HFFc6 (cell line): ENCODE data around the gene LRRC10B. TPM values are rescaled to one million over a fixed set of nuclear protein-coding genes. Genes with fewer than 3 reads are reported as not detected.

Source experiments
- DNase-seq: peaks from one replicate; pipeline ENCODE4 v3.0.0-alpha.2; 2018
- H3K27ac Mint-ChIP-seq: 2 replicates; pipeline ENCODE4 v1.8.0; 2020; ENCODE audit warnings: mild to moderate bottlenecking, mixed read lengths
- H3K27me3 Mint-ChIP-seq: 2 replicates; pipeline ENCODE4 v1.8.0; 2021; ENCODE audit warnings: mild to moderate bottlenecking, moderate library complexity, mixed read lengths; ENCODE audit not compliant: insufficient read depth
- H3K36me3 Mint-ChIP-seq: 2 replicates; pipeline ENCODE4 v1.8.0; 2021; ENCODE audit warnings: low read depth, mixed read lengths
- H3K4me1 Mint-ChIP-seq: 2 replicates; pipeline ENCODE4 v1.8.0; 2020; ENCODE audit warnings: low read depth, mixed read lengths
- H3K4me3 Mint-ChIP-seq: 2 replicates; pipeline ENCODE4 v1.8.0; 2020; ENCODE audit warnings: mild to moderate bottlenecking, moderate library complexity, mixed read lengths
- H3K9me3 Mint-ChIP-seq: 2 replicates; pipeline ENCODE4 v1.8.0; 2020; ENCODE audit warnings: mild to moderate bottlenecking, mixed read lengths
- total RNA-seq, 6 experiments: library from RNA; stranded (reverse); fragmentation: NEBNext Ultra II Directional; extraction: Animal tissue kit (Norgen Biotek cat#: 25700); gene quantifications; 2 replicates in 1 of 6; 3 replicates in 5 of 6; pipeline ENCODE4 v1.2.3, GENCODE V29; 2021
- TF ChIP-seq, protein P1 (sequence below): fragments of 200-600 bp; sonication (generic); IDR thresholded peaks from 2 replicates; pipeline ENCODE4 v1.5.0; 2021; ENCODE audit warnings: antibody characterized with exemption, mild to moderate bottlenecking

Gene LRRC10B
- total RNA-seq, 6 experiments from 2014 or later, result not detected

DNA sequence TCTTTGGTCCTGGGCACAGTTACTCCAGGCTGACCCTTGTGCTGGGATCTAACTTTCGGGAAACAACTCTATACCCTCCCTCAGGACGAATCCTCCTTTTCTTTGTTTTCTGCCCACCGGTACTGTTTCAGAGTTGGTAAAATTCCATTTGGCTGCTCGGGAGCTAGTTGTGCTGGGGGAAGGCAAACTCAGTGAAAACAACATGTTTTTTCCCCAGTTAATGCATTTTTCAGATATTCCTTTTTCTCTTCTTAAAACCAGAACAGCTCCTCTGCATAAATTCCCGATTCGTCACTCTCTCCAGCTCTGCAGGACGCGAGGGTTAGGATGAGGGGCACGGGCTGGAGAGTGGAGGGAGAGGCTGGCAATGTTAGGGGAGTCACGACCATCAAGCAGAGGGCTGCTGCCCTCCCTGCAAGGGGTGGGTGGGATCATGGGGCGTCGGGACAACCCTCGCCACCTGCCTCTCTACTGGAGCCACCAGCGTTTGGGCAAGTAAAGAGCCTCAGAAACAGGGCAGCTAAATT is 31.3 kb downstream of the LRRC10B start:
- H3K27ac Mint-ChIP-seq, result no peak overlapping the region
- no peak overlapping the region; the same call in 1 of the 2 replicates for H3K4me3 Mint-ChIP-seq
- peaks cover 22% of the 10 kb centered on the region for H3K27me3 Mint-ChIP-seq
- peaks cover 43% of the 10 kb centered on the region for H3K4me1 Mint-ChIP-seq
- H3K36me3 Mint-ChIP-seq, result peaks cover 4% of the 10 kb centered on the region; the same call in 1 of the 2 replicates
- no peaks in the 10 kb centered on the region for H3K9me3 Mint-ChIP-seq
- DNase-seq, result no peak
- TF ChIP-seq, protein P1, sequence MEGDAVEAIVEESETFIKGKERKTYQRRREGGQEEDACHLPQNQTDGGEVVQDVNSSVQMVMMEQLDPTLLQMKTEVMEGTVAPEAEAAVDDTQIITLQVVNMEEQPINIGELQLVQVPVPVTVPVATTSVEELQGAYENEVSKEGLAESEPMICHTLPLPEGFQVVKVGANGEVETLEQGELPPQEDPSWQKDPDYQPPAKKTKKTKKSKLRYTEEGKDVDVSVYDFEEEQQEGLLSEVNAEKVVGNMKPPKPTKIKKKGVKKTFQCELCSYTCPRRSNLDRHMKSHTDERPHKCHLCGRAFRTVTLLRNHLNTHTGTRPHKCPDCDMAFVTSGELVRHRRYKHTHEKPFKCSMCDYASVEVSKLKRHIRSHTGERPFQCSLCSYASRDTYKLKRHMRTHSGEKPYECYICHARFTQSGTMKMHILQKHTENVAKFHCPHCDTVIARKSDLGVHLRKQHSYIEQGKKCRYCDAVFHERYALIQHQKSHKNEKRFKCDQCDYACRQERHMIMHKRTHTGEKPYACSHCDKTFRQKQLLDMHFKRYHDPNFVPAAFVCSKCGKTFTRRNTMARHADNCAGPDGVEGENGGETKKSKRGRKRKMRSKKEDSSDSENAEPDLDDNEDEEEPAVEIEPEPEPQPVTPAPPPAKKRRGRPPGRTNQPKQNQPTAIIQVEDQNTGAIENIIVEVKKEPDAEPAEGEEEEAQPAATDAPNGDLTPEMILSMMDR, result no peak

DNA sequence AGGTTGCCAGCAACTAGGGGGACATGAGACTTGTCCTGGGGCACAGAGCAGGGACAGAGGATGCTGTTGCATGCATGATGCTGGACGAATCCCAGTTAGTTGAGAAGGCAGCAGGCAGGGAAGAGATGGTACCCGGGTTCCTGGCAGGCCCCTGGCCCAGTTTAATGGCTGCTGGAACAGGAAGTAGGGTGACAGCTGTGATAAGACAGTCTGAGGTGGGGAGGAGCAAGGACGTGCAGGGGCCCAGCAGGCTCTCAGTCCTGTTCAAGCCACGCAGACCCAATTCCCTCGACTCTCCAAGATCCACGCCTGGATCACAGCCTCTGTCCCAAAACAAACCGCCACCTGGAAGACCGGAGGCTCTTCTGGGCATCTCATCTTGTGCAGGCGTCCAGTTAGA is 32.0 kb downstream of the LRRC10B start:
- peaks cover 18% of the 10 kb centered on the region for H3K27me3 Mint-ChIP-seq
- no peak overlapping the region for H3K4me3 Mint-ChIP-seq
- peaks cover 4% of the 10 kb centered on the region; the same call in 1 of the 2 replicates for H3K36me3 Mint-ChIP-seq

DNA sequence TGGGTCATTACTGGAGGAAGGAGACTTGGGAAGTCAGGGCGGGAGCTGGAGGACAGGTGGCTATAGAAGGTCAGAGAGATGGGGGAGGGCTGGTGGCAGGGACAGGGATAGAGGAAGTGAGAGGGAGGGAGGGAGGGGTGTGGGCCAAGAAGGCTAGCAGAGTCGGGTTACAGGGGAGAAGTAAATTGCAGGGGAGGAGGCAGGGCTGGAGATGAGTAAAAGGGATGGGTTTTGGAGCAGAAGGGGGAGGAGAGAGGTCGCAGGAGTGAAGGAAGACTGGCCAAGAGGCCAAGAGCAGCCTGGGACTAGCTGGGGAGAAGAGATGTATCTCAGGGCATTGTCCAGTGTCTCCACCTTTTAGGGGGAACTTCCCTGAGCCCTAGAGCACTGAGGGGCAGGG is 33.0 kb downstream of the LRRC10B start:
- TF ChIP-seq, protein P1, result no peak
- Mint-ChIP-seq H3K9me3 (no peaks in the 10 kb centered on the region), H3K27me3 (peaks cover 20% of the 10 kb centered on the region), H3K36me3 (peaks cover 4% of the 10 kb centered on the region; the same call in 1 of the 2 replicates), H3K27ac (no peak overlapping the region; the same call in 1 of the 2 replicates), H3K4me1 (peaks cover 43% of the 10 kb centered on the region), H3K4me3 (no peak overlapping the region)
- peak; percentile 23 for DNase-seq

More for the DNA sequence above, 32.0 kb downstream of the LRRC10B start:
- H3K9me3 Mint-ChIP-seq, result no peaks in the 10 kb centered on the region
- H3K27ac Mint-ChIP-seq, result no peak overlapping the region
- peaks cover 43% of the 10 kb centered on the region for H3K4me1 Mint-ChIP-seq
- DNase-seq, result no peak
- TF ChIP-seq, protein P1, result no peak

DNA sequence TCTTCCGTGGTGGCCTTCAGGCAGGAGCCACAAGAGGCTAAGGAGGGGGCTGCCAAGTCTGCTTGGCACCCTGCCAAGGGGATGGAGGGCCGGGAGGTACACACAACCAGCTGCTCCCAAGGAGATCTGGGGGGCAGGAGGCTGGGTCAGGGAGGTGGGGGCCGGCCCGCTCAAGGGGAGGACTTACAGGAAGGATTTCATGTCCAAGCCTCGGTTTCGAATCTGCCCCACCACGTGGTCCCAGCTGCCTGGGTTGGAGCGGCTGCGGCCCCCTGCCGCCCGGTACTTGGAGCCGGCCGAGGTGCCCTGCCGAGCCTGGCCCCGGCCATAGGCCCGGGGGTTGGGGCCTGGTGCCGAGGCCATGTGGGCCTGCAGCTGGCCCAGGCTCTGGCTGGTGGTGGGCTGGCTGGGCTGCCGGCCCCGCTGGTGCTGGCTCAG is 33.5 kb downstream of the LRRC10B start:
- Mint-ChIP-seq H3K36me3 (peaks cover 4% of the 10 kb centered on the region; the same call in 1 of the 2 replicates), H3K4me3 (no peak overlapping the region), H3K27me3 (peaks cover 21% of the 10 kb centered on the region), H3K4me1 (peaks cover 43% of the 10 kb centered on the region), H3K9me3 (no peaks in the 10 kb centered on the region), H3K27ac (no peak overlapping the region; the same call in 1 of the 2 replicates)
- TF ChIP-seq, protein P1, result no peak
- no peak for DNase-seq

DNA sequence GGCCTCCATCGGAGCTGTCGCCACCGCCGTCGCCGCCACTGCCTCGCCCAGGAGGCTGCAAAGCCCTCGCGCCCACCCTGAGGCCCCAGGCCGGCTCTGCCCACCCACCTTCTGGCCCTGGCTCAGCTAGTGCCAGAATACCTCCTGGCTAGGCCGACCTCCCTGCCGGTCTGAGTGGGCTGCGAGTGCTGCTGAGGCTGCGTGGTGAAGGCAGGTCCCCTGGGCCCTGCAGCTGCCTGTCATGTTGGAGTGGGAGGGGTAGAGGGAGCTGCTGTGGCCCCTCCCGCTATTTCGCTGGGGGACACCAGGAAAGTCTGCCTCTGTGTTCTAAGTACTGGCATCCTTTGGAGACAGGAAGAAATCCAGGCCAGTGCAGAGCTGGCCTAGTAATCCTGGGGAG is 34.2 kb downstream of the LRRC10B start:
- Mint-ChIP-seq H3K9me3 (no peaks in the 10 kb centered on the region), H3K36me3 (peaks cover 4% of the 10 kb centered on the region; the same call in 1 of the 2 replicates), H3K4me1 (peaks cover 43% of the 10 kb centered on the region), H3K27ac (no peak overlapping the region), H3K4me3 (no peak overlapping the region), H3K27me3 (peaks cover 25% of the 10 kb centered on the region)
- TF ChIP-seq, protein P1, result no peak
- DNase-seq, result no peak
